A172 (cell line): ENCODE measurements around the gene MAD1L1. TPM values are rescaled to one million over a fixed set of nuclear protein-coding genes. Genes with fewer than 3 reads are reported as not detected.

Source experiments
- DNase-seq: peaks from one replicate; pipeline ENCODE4 v3.0.0-alpha.2; 2015; ENCODE audit warnings: low spot score
- total RNA-seq: library from RNA; depleted of rRNA; stranded (reverse); fragments of >200 nt; shearing (Covaris generic); gene quantifications from 2 replicates; pipeline ENCODE4 v1.2.3, GENCODE V29; 2014

The MAD1L1 gene
- total RNA-seq, 1 experiment from 2014 or later = 127 TPM

DNA sequence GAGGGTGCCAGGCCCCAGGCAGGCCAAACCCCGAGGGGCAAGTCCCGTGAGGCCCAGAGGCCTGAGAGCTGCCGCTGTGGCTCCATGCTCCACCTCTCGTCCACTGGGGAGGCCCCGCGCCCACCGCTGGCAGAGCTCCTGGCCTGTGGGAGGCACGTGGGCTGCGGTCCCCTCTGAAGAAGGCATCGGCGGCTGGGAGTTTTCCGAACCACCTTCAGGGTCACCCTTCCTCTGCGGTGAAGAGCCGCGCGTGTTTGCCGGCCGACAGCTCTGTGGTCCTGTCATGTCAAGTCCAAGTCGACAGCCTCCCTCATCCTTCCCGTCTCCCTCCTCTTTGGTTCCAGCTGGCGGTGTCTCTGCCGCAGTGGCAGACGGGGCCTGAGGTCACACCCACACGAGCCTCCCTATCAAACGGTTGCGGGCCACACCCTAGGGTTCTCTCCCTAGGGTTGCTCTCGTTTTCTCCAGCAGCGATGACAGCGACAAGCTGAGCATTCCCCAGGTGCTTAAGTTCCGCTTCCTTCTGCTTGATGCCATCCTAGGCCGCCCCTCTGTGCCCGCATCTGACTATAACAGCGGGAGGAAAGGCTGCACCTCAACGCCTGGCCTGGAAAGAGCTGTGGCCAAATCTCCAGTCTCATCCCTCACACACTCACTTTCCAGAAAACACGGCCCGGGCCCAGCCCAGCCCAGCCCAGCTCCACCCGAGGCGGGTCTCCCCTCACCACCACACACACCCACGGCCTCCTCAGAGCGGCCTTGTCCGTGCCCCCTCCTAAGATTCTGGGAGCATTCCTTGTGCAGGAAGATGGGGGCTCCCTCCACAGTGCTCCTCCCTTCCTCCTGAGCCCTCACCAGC, 377.6 kb downstream of the MAD1L1 start:
- no peak for DNase-seq

DNA sequence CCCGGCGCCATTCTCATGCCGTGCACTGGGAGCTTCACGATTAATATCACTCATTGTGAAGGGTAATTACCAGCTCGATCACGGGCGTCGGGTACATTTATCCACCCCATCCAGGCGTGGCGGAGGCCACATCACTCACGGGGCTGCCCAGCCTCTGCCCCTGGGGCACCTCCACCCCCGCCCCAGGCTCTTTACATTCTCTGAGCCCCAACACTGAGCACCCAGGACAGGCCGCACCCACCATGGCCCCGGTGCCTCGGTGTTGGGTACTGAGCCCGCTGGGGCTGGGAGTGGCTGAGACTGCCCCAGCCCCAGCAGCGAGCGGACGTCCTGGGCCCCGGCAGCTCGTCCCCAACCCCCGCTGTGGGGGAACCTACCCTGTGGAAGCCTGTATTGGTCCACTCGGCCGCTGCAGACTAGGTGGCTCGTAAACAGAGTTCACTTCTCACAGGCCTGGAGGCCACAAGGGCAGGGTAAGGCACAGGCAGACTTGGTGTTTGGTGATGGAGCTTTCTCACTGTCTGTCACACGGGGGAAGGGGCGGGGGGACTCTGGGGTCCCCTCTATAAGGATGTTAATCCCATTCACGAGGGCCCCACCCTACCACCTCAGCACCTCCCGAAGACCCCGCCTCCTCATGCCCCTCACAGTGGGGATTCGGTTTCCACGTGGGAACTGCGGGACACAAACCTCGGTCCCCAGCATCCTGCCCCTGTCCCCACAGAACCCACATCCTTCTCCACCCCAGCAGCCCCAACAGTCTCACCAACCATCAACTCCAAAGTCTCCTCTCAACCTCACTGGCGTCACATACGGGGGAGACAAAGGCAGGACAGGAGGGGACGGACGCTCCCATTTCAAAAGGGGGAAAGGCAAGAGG, 378.5 kb downstream of the MAD1L1 start:
- no peak for DNase-seq

DNA sequence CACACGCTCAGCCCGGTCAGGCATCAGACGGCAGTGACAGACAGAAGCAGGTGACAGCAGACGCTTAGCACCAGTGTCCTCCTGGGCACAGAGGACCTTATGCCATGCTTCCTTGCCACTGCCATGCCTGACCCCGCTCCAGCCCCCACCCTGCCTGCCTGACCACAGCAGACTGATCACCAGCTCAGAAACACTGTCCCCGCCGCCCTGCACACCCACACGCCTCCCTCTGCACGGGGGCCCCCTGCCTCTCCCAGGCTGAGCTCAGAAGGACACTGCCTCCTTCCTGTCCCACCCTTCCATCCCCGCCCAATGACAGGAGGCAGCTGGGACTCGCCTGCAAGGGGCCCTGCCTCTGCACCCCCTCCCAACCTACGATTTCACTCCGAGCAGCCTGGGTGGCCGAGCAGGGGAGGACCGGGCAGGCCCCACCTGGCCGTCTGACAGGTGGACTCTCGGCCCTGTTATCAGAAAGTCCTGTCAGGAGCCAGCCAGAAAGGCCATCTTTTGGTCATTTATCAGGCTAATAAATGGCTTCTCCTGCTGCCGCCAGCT, 379.2 kb downstream of the MAD1L1 start:
- no peak for DNase-seq

DNA sequence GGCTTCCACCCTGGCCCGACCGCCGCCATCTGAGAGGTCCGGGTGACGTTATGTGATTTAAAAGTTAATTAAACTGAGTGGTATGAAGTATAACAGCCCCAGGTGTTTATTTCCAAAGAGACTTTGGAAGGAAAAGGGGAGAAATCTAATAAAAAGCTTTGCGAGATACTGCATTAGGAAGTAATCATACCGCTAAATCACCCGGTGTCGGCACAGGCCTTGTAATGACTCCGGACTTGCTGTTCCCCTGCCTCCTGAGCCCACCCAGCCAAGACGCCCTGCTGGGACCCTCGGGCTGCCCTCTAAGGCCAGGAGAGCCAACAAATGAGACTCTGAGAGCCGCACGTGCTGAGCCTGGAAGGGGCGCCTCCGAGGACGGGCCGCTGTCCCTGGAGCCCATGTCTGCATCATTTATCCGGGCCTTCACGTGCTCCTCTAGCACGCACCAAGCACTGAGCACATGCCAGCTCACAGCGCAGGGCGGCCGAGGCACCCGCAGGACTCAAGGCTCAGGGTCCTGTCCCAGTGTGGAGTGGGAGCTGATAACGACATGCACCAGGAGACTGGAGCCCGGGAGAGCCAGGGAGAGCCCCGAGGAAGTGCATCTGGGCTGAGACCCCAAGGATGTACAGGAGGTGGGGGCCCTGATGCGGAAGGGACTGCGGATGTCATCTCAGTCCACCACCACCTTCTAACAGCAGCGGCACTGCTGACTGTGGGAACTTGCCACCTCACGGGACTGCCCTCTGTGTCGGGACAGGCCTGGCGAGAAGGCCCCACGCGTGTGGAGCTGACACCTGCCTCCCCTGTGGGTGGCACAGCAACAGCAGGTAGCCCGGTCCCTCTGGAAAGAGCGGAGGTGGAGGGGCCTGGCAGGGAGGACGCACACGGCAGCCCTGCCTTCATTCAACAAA, 380.0 kb downstream of the MAD1L1 start:
- DNase-seq = no peak

DNA sequence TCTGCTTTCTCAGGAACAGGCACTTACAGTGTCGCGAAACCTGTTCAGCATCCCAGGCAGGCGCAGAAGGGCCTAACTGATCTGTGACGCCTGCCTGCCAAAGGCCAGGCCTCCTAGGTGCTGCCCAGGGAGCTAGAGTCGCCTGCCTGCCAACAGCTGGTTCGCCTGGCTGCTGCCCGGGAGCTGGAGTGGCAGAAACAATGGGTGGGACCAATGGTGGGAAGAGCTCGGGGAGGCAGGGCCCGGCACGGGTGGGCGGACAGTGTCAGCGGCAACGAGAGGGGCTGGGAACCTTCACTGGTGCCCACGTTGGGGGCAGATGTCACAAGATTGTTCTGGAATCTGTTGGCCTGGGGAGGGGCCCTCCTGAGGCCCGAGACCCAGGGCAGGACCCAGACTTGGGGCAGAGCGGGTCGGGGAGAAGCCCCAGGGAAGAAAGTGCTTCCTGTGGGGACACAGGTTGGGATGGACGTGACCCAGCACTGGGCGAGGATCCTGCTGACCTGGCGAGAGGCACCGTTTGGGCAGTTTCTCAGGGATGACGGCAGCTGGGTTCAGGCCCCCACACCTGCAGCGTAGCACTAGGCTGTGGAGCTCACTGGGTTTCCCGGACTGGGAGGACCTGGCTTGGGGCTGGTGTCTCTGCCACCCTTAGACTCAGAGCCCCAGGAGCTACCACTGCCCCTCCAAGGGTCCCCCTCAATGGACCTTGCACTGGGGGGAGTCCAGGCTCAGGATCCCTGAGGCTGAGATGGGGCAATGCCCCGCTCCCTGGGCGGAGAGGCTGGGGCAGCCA, 380.8 kb downstream of the MAD1L1 start:
- no peak for DNase-seq

DNA sequence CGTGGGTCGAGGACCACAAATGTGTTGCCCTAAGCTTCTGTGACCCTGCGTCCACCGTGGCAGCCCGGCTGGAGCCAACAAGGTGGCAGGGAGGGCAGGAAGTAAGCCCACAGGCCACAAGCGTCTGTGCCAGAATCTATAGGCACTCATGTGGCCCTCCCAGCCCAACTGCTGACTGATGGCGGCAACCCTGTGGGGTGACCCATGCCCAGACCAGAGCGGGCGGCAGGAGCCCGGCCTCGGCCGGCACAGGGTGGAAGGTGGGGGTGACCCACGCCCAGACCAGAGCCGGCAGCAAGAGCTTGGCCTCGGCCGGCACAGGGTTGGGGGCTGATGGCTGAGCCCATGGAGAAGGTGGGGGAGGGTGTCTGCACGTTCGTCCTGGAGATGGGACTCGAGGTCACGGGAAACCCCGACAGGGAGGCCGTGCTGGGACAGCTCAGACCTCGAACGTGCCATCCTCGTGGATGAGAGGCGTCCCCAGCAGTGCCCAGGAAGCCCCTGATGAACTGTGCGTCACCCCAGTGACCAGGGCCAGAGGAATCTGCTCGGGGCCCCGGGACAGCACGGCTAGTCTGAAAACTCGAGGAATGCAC, 381.7 kb downstream of the MAD1L1 start:
- no peak for DNase-seq

DNA sequence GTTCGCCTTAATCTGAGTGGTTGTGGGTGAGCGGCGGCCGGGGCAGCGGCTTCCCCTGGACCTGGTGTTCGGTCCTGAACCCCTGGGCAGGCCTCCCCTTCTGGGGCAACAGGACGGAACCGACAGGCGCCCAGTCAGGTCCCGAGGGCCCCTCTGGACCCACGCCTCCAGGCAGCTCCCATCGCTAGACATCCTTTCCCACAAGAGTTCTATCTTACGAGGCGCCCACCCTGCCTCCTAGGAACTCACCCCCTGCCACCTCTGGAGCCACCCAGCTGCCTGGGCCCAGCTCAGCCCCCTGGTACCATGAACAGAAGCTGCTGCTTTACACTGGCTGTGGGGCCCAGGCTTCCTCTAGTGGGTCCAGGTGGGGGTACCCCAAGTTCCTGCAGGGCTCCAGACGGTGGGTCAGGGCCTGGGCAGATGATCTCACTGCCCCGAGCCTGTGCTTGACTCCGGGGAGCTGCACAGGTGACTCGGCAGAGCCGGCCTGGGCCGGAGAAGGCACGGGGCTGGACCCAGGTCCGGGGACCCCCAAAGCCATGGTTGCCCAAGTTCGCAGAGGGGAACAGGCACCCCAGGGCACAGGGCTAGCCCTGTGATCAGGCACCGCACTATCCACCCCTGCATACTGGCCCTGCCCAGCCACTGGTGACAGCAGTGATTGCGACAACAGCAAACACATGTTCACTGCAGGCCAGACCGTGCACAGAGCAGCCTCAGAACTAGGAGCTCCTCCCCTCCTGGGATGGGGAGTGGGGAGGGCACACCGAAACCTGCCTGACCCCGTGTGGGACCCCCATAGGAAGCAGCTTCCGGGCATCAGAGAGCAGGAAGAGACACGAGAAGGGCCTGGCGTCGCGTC, 382.4 kb downstream of the MAD1L1 start:
- no peak for DNase-seq

DNA sequence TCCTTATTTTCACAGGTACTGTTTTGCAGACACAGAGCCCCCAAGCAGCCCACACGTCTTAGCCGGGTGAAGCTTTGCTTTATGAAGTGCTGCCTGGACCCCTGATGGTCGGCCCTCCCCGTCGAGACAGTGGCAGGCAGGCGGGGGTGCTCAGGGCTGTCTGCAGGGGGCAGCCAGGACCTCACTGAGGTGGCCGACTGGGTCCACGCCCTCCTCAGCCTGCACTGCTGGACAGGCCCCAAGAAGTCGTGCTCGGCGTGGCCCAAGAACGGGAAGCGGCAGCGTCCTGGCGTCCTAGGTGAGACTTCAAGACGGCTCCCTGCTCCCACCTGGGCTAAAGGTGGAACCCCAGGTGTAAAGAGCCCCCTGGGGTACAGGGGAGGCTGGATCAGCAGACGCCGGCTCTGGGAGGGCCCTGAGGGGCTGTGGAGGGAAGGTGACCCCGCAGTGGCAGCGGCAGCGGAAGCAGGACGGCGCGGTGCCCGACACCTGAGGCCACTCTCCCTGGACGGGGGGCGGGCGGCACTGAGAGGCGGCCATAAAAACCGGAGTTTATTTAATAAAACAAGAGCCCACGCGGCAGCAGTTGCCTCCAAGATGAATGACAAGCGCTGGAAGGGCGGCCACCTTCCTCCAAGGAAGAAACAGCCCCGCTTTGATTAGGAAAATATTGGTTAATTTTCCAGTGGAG, 383.2 kb downstream of the MAD1L1 start:
- DNase-seq = no peak

DNA sequence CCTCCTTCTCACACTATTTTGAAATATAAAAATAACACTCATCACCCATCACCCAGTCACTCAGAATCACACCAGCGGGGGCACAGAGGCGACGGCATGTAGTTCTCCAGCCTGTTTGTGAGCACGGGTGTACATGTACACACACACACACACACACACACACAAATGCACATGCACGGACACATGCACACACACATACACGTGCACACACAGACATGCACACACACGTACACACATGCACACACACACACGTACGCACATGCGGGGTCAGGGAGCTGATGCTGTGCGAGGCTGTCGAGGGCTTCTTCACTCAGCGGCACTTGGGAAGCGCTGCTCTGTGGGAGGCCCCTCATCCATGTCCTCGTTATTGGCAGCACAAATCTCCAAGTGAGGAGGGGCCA, 383.8 kb downstream of the MAD1L1 start:
- DNase-seq = no peak

DNA sequence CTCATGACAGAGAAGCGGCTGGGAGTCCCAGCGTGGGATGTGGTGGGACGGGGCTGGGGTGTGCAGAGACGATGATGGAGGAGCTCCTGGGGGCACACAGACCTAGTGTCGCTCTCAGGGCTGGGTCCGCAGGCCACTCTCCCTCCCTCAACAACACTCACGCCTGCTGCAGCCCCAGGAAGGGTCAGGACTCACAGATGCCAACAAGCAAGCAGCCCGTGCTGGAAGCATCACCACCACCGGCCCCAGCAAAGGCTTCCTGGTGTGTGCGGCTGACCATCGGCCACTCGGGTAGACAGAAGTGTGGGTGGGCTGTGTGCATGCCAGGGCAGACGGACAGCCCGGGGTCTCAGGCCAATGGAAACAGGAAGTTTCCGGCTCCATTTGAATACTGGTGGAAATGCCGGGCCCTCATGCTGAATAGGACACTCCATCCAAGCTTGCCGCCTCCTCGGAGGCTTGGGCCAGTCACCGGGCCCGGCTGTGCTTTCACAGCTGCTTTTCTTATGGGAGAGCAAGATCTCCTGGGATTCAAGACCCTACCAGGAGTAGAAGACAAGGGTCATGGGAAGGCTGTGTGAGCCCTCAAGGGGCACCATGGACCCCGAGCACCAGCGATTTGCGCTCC, 384.6 kb downstream of the MAD1L1 start:
- DNase-seq = no peak

DNA sequence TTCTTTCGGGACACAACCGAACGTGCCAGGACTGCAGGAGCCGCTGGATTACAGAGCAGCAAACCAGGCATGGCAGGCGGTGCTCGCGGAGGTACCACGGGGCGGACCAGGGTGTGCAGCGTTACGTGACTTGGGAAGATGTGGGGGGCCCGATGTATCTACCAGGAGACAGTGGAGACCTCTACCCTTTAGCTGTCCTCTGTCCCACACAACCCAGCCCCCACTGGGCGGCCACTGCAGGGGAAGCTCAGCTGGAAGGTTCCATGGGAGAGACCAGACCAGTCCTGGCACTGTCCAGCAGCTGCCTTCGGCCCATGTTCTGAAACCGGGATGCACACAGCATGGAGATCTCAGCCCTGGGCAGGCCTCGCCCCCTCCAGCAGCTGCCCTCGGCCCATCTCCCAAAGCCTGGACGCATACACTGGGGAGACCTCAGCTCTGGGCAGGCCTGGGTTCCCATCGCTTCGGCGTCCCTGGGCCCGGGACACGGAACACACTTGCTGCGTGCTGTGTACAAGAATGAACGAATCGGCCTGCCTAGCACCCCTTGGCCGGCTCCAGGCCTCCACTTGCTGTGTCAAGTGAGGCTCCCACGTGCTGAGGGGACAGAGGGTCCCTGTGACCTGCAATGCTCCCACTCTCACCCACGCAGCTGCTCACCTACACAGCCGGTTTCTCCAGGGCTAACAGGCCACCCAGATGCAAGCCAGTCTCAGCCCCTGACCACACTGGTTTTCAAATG, 385.3 kb downstream of the MAD1L1 start:
- DNase-seq = no peak

DNA sequence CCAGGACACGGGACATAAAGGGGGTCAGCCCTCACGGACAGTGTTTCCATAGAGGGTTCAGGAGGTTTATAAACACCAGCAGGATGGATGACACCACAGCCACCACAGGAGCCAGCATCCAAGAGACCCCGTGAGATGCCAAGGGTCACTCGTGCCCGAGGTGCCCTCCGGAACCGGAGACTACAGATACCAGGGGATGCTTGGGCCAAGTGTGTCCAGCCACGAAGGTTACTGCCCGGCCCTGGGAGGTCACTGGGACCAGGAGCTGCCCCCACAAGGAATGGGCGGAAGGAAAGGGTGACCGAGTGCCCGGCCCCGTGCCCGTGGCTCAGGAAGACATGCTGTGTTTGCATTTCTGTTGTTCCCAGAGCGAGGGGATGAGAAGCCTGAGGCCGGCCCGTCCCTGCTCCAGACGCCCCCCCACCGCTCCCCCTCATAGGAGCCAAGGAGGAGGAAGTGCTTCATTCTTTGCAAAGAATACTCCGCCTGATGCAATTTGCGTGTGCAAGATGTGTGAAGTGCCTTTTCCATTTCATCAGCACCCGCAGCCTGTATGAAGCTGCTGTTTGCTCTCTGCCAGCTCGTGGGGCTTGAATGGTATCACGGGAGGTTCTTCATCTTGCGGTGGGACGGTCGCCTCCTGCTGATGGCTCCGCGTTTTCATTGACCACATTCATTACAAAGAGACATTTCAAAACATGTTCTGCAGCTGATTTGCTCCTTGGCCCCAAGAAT, 386.2 kb downstream of the MAD1L1 start:
- no peak for DNase-seq

DNA sequence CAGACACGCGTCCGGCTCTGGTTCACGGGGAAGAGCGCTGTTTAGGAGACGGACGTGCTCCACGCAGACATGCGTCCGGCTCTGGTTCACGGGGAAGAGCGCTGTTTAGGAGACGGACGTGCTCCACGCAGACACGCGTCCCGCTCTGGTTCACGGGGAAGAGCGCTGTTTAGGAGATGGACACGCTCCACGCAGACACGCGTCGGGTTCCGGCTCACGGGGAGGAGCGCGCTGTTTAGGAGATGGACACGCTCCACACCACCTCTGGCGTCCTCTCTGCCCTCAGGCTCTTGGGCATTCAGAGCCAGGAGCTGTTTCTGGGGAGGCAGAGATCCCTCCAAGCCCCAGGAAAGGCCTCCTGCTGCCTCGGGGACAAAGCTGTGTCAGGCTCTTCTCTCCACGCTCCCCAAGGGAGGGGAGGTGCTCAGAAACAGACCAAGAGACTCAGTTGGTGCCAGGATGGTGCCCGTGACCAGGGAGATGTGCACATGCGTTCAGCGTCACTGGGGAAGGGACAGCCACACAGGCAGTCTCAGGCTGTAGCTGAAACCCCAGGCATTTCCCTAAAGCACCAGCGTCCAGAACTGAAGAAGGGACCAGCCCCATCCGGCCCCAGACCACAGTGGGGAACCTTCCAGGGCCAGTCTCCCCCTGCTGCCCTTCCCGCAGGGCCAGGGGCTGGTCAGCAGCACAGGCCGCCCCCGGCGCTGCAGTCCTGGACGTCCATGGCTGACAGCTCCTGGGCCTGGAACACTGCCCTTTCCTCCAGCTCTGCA, 387.0 kb downstream of the MAD1L1 start:
- DNase-seq = no peak

DNA sequence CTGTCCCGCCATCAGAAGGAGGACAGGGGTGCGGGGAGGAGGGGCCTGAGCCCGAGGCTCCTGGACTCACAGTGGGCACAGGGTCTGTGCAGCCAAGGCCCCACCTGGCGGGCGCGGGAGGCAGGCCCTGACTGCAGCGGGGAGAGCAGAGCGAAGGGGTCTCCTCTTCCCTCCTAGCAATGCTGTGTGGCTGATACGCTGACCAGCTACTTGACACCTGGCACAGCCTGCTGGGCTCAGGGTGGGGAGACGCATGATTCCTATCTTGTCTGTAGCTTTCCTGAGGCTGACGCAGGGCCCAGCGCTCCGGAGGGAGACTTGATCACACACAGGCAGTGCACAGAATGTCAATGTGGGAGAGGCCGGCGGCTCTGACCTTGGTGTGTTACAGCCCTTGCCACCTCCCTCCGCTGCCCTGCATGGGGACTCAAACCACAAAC, 387.8 kb downstream of the MAD1L1 start:
- no peak for DNase-seq

DNA sequence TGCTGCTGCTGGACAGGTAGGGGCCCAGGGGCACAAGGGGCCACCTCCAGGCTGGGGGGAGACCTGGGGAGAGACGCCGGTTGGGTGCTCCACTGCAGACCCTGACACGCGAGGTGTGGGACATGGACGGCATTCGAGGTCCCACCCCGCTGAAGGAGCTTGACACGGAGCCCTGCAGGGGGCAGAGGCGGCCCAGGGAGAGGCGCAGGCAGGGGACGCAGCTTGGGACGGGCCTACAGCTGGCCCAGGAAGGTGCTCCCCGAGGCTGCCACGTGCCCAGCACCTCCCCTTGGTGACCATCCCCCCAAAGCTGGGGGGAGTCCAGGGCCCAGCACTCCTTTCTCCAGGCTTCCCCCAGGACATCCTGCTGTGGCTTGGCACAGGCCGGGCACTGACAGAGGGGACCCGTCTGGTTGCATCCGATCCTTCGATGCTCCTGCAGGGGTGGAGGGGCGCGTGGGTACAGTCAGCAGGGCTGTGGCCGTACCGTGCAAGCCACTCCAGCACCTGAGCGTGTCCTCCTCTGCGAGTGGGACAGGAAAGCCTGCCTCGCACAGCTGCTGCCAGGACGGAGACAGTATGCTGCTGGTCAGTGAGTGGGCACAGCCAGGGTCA, 388.3 kb downstream of the MAD1L1 start:
- no peak for DNase-seq
